Gastroesophageal sphincter (tissue), 3 donors: Measurements from ENCODE around the gene SLK.

Experiments
- CTCF ChIP-seq, 4 experiments: fragments of 200-600 bp in 2 of 4; fragments of 450-650 bp in 2 of 4; sonication (generic) in 1 of 4; IDR thresholded peaks; one replicate each; pipeline ENCODE4 v1.5.1; 2017 to 2019; ENCODE audit warnings: antibody characterized with exemption in 4 of 4, mild to moderate bottlenecking in 2 of 4, moderate library complexity in 2 of 4
- EP300 ChIP-seq: sonication (generic); formaldehyde crosslinking; IDR thresholded peaks from one replicate; pipeline ENCODE4 v1.6.1; 2017; ENCODE audit warnings: antibody characterized with exemption, mild to moderate bottlenecking
- POLR2A ChIP-seq, 2 donors: fragments of 450-650 bp; IDR thresholded peaks; one replicate each; pipeline ENCODE4 v1.6.1; 2017; ENCODE audit warnings: antibody characterized with exemption in 2 of 2, mild to moderate bottlenecking in 2 of 2, moderate library complexity in 1 of 2
- POLR2AphosphoS5 ChIP-seq: sonication (generic); formaldehyde crosslinking; IDR thresholded peaks from one replicate; pipeline ENCODE4 v1.6.1; 2017; ENCODE audit warnings: antibody characterized with exemption

GRCh38 chr10:104011904-104012303 lies 45.0 kb downstream of the SLK start:
- no peak for TF ChIP-seq CTCF (IDR thresholded peaks at IDR 0.05)
- TF ChIP-seq POLR2A (IDR thresholded peaks at IDR 0.05) = no peak
- TF ChIP-seq EP300 = no peak
- TF ChIP-seq POLR2AphosphoS5 = no peak
